NCI-H2196 (cell line): Measurements from ENCODE around the gene MSL2.
"Not testable (repeated sequence)": the region's sequence is repeated elsewhere in the genome, so short reads cannot be mapped to it uniquely, and the experiment has no call there.

ENCODE experiments used
- DNase-seq: peaks from one replicate; lab custom pipeline; 2025; ENCODE audit not compliant: unreplicated experiment; lab: John Stamatoyannopoulos, UW

MSL2 gene

GRCh38 chr3:136193278-136194054 lies 2.7 kb downstream of the MSL2 start:
- no peak for DNase-seq

- DNase-seq: no peak
Measured at GRCh38 chr3:136192831-136193230, 3.3 kb downstream of the MSL2 start.

GRCh38 chr3:136192195-136192594 lies 3.9 kb downstream of the MSL2 start:
- DNase-seq: not testable (repeated sequence)

GRCh38 chr3:136189859-136190617 lies 6.1 kb downstream of the MSL2 start:
- no peak for DNase-seq

- no peak for DNase-seq
Measured at GRCh38 chr3:136189043-136189442, 7.1 kb downstream of the MSL2 start.

- no peak for DNase-seq
Measured at GRCh38 chr3:136187868-136188267, 8.3 kb downstream of the MSL2 start.

- DNase-seq: no peak
Measured at GRCh38 chr3:136186846-136187245, 9.3 kb downstream of the MSL2 start.

- DNase-seq: peak; percentile 59
Measured at GRCh38 chr3:136186344-136186743, 9.8 kb downstream of the MSL2 start.

- DNase-seq: no peak
Measured at GRCh38 chr3:136184703-136185102, 11.4 kb downstream of the MSL2 start.

GRCh38 chr3:136181741-136182140 lies 14.4 kb downstream of the MSL2 start:
- DNase-seq: no peak

- DNase-seq: no peak
Measured at GRCh38 chr3:136177876-136178275, 18.3 kb downstream of the MSL2 start.

GRCh38 chr3:136173939-136174490 lies 22.1 kb downstream of the MSL2 start:
- no peak for DNase-seq

- DNase-seq: no peak
Measured at GRCh38 chr3:136171097-136171542, 25.0 kb downstream of the MSL2 start.

GRCh38 chr3:136168236-136168635 lies 27.9 kb downstream of the MSL2 start:
- DNase-seq: not testable (repeated sequence)

- DNase-seq: peak; percentile 29
Measured at GRCh38 chr3:136166507-136166906, 29.6 kb downstream of the MSL2 start.

- not testable (repeated sequence) for DNase-seq
Measured at GRCh38 chr3:136163607-136164006, 32.5 kb downstream of the MSL2 start.

GRCh38 chr3:136162322-136162721 lies 33.8 kb downstream of the MSL2 start:
- DNase-seq: no peak

- DNase-seq: no peak
Measured at GRCh38 chr3:136161516-136161915, 34.6 kb downstream of the MSL2 start.

- no peak for DNase-seq
Measured at GRCh38 chr3:136152963-136153362, 43.2 kb downstream of the MSL2 start.

- DNase-seq: no peak
Measured at GRCh38 chr3:136152176-136152843, 43.8 kb downstream of the MSL2 start.

- no peak for DNase-seq
Measured at GRCh38 chr3:136151219-136151618, 44.9 kb downstream of the MSL2 start.
